Right ventricle myocardium superior (tissue), 1 donor: ENCODE measurements around the gene FOXP4. TPM values are rescaled to one million over a fixed set of nuclear protein-coding genes. Genes with fewer than 3 reads are reported as not detected.

ENCODE experiments used
- ATAC-seq: fragments of 200-7000 bp; cut with Tn5 transposase; one replicate; pipeline ENCODE4 v1.9.1; 2020; ENCODE audit warnings: mild to moderate bottlenecking; ENCODE audit not compliant: poor library complexity
- DNase-seq: peaks from one replicate; pipeline ENCODE4 v3.0.0-alpha.2; 2020
- intact Hi-C: fragments of 100-400 bp; cut with DNase I; formaldehyde crosslinking; loops from one replicate; pipeline ENCODE4 v1.11.2; 2022
- total RNA-seq: library from RNA; stranded (reverse); fragmentation: NEBNext Ultra II Directional; extraction: Animal tissue kit (Norgen Biotek cat#: 25700); gene quantifications from one replicate; pipeline ENCODE4 v1.2.1, GENCODE V29; 2021
- donor health status: DM: no; HTN: yes; CAD: no; lungs with severe emphysema.

Gene FOXP4
- total RNA-seq, 1 donor from 2014 or later = 14.4 TPM

DNA sequence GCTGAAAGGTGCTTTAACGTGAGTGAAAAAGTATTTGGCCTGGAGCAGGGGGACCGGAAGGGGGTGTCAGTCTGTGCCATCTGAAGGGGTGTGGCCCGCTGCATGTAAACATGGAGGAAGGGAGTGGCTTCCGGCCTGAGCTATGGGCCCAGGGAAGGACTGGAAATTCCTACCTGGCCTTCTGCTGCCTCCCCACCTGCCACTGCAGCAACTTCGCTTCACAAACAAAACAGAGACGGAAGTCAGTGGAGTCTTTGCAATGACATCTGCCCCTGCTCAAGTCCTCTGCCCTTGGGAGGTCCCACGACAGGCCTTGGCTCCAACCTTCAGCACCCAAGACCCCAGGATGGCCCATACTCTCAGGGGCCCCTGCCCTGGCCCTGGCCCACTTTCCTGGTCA, 28.1 kb upstream of the FOXP4 start:
- intact Hi-C loops = no loop called here

DNA sequence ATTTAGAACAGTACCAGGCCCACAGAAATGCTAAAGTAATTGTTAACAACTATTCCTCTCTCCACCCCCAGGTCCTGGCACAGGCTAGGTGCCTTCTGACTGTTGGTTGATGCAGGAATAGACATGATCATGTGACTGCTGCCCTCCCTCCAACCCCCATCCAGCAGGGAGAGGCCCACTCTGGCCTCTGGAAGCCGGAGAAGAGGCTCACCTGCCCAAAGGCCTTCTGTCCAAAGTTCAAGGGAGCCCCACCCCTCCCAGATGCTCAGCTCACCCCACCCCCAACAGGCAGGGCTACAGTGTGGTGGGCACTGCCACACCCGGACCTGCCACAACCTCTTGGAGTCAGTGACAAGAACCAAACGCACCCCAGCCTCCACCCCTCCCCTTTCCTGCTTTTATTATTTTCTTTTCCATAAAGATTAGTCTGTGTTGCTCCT, 26.9 kb upstream of the FOXP4 start:
- DNase-seq (no peak), ATAC-seq (no peak)
- intact Hi-C loops = no loop called here

More for the DNA sequence above, 28.1 kb upstream of the FOXP4 start:
- DNase-seq = no peak
- no peak for ATAC-seq

- intact Hi-C loops = no loop called here
- no peak for ATAC-seq
These were observed 26.2 kb upstream of the FOXP4 start for GRCh38 chr6:41519745-41520699.

GRCh38 chr6:41522780-41523548, 23.2 kb upstream of the FOXP4 start:
- DNase-seq (no peak), ATAC-seq (no peak)
- intact Hi-C loops = no loop called here

More at GRCh38 chr6:41519745-41520699, 26.2 kb upstream of the FOXP4 start:
- no peak for DNase-seq

DNA sequence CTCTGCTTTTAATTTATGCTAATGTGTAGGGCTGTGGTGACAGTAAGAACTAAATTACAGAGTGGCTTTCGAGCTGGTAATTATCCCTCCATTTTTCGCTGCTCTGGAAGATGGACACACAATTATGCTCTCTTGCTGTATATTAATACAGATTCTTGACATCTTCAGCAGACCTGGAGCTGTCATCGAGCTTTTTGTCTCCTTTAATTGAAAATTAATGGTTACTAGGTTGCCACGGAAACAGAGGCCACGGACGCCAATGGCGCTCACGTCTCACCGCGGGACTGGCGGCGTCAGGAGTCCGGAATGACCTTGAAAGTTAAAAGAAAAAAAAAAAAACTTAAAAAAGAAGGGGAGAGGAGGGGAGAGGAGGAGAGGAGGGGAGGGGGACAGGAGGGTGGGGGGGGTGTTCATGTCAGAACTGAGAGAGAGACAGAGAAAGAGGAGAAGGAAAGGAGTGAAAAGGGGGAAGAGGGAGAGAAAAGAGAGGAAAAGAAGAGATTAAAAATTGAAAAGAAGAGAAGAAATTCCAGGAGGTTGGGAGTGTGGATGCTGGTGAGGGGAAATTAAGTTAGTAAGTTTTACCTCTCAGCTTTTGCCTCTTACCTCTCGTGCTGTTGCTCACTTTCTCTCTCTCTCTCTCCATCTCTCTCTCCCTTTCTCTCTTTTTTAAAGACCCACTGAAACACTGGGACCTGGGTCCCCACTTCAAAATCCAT, 22.1 kb upstream of the FOXP4 start:
- DNase-seq (no peak), ATAC-seq (no peak)

GRCh38 chr6:41524634-41525011, 21.6 kb upstream of the FOXP4 start:
- ATAC-seq (no peak), DNase-seq (no peak)
- intact Hi-C loops = no loop called here

More for the DNA sequence above, 22.1 kb upstream of the FOXP4 start:
- intact Hi-C loops = no loop called here

GRCh38 chr6:41527721-41528408, 18.3 kb upstream of the FOXP4 start:
- peak; percentile 50 for DNase-seq
- ATAC-seq = no peak
- intact Hi-C loops = no loop called here

DNA sequence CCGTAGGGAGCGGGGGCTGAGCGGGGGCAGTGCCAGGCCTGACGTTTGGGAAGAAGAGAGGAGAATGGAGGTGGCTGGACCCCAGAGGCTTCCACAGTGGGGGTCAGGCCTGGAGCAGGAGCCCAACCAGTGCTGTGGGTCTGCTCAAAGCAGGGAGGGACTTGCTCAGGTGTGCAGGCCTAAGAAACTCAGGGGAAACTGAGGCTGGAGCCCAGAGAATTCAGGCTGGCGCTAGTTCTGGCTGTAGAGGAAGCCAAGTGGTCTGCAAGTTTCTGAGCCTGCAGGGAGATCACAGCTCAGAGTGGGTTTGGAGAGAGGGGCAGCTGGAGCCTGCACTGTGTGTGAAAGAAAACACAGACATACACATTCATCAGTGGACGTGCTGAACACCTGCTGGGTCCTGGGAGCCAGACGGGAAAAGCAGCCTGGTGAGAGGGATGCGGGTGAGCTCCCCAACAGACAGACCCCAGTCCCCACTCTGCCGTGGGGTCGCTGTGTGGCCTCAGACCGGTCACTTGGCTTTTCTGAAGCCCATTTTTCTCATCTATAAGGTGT, 17.7 kb upstream of the FOXP4 start:
- ATAC-seq (no peak), DNase-seq (no peak)

GRCh38 chr6:41529049-41529448, 17.1 kb upstream of the FOXP4 start:
- DNase-seq = no peak
- intact Hi-C loops = no loop called here
- ATAC-seq = no peak

More for the DNA sequence above, 17.7 kb upstream of the FOXP4 start:
- intact Hi-C loops = no loop called here

GRCh38 chr6:41529970-41530369, 16.2 kb upstream of the FOXP4 start:
- DNase-seq = no peak
- intact Hi-C loops = no loop called here
- ATAC-seq = no peak

DNA sequence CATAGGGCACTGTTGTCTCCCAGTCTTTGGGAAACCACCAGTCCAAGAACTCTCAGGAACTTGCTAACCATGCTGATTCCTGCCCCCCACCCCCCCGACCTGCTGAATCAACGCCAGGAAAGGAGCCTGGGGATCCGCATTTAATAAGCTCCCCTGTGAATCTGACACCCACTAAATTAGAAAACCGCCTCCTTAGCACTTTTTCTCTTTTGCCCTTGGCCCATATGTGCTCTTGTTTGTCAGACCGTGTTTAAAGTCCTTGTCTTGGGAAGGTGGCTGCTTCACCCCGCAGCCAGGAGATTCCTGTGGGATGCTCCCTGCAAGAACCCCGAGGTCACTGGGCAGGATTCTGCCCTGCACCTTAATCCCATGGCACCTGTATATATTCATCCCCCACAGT, 15.7 kb upstream of the FOXP4 start:
- ATAC-seq = no peak
- intact Hi-C loops = no loop called here
- DNase-seq = no peak

- no peak for ATAC-seq
- DNase-seq = no peak
- intact Hi-C loops = no loop called here
These were observed 15.2 kb upstream of the FOXP4 start for GRCh38 chr6:41531016-41531415.

- DNase-seq = no peak
- intact Hi-C loops = no loop called here
- no peak for ATAC-seq
These were observed 14.3 kb upstream of the FOXP4 start for GRCh38 chr6:41531591-41532582.

- intact Hi-C loops = no loop called here
- ATAC-seq (no peak), DNase-seq (no peak)
These were observed 10.4 kb upstream of the FOXP4 start for GRCh38 chr6:41535766-41536165.

GRCh38 chr6:41536795-41537758, 9.1 kb upstream of the FOXP4 start:
- DNase-seq (peak; percentile 49), ATAC-seq (peak; percentile 43)
- intact Hi-C loops = no loop called here

GRCh38 chr6:41538556-41539182, 7.5 kb upstream of the FOXP4 start:
- intact Hi-C loops = no loop called here
- ATAC-seq (peak; percentile 56), DNase-seq (no peak)
